HepG2 (cell line): ENCODE measurements around the gene UCK2. TPM values are rescaled to one million over a fixed set of nuclear protein-coding genes. Genes with fewer than 3 reads are reported as not detected.

Experiments used
- FOXK1 ChIP-seq: sonication (generic); formaldehyde crosslinking; IDR thresholded peaks from 2 replicates; pipeline ENCODE4 v1.4.0; 2020; ENCODE audit warnings: low read depth, missing genetic modification reagents, borderline replicate concordance
- IRX3 ChIP-seq: sonication (generic); formaldehyde crosslinking; IDR thresholded peaks from 2 replicates; pipeline ENCODE4 v1.8.1; 2023; ENCODE audit warnings: mild to moderate bottlenecking, low read depth, missing genetic modification reagents, borderline replicate concordance
- KAT7 ChIP-seq: IDR thresholded peaks from 2 replicates; pipeline ENCODE4 v1.6.1; 2018; ENCODE audit warnings: borderline replicate concordance, missing compliant biosample characterization
- NONO ChIP-seq, 2 experiments: fragments of 450-650 bp in 1 of 2; sonication (generic) in 1 of 2; formaldehyde crosslinking in 1 of 2; IDR thresholded peaks in 1 of 2; conservative IDR thresholded peaks in 1 of 2; 2 replicates each; pipeline versions ENCODE4 v1.6.1 to v1.8.0; 2017 to 2022; ENCODE audit warnings: mild to moderate bottlenecking in 1 of 2, missing genetic modification reagents in 1 of 2, moderate library complexity in 1 of 2
- PCBP1 ChIP-seq: fragments of 200-400 bp; formaldehyde crosslinking; IDR thresholded peaks from 2 replicates; pipeline ENCODE4 v1.6.1; 2017; ENCODE audit warnings: mild to moderate bottlenecking, low read depth, low read length, borderline replicate concordance
- POLR2AphosphoS5 ChIP-seq: IDR thresholded peaks from 2 replicates; pipeline ENCODE4 v1.6.1; 2012; ENCODE audit warnings: low read depth, low read length
- RARA ChIP-seq: IDR thresholded peaks from 2 replicates; pipeline ENCODE4 v1.6.1; 2016; ENCODE audit warnings: missing genetic modification reagents, missing compliant biosample characterization
- SP5 ChIP-seq: IDR thresholded peaks from 2 replicates; pipeline ENCODE4 v1.6.1; 2016; ENCODE audit warnings: low read depth, borderline replicate concordance
- ZBTB42 ChIP-seq: sonication (generic); formaldehyde crosslinking; IDR thresholded peaks from 2 replicates; pipeline ENCODE4 v1.5.0; 2020; ENCODE audit warnings: mild to moderate bottlenecking, missing genetic modification reagents
- ZNF205 ChIP-seq: IDR thresholded peaks from 2 replicates; pipeline ENCODE4 v1.6.1; 2018; ENCODE audit warnings: missing biosample characterization, missing genetic modification reagents
- ZNF232 ChIP-seq: sonication (generic); formaldehyde crosslinking; IDR thresholded peaks from 2 replicates; pipeline ENCODE4 v1.4.0; 2020; ENCODE audit warnings: missing genetic modification reagents, borderline replicate concordance
- ZNF549 ChIP-seq: sonication (generic); formaldehyde crosslinking; IDR thresholded peaks from 2 replicates; pipeline ENCODE4 v1.5.0; 2020; ENCODE audit warnings: missing genetic modification reagents
- ZNF570 ChIP-seq: sonication (generic); formaldehyde crosslinking; IDR thresholded peaks from 2 replicates; pipeline ENCODE4 v1.4.0; 2020; ENCODE audit warnings: mild to moderate bottlenecking, missing genetic modification reagents, borderline replicate concordance
- ZZZ3 ChIP-seq: sonication (generic); formaldehyde crosslinking; IDR thresholded peaks from 2 replicates; pipeline ENCODE4 v1.4.0; 2020; ENCODE audit warnings: missing genetic modification reagents, mild to moderate bottlenecking, borderline replicate concordance
- polyA plus RNA-seq, 8 experiments: library from polyadenylated mRNA; depleted of rRNA in 3 of 8; stranded (reverse) in 7 of 8; unstranded in 1 of 8; fragments of >200 nt; fragmentation: Illumina TruSeq in 4 of 8; extraction: Trizol in 4 of 8; gene quantifications; 2 replicates each; pipeline versions ENCODE4 v1.2.1 to v1.2.3, GENCODE V29; 2011 to 2016; ENCODE audit warnings: low read depth in 4 of 8, missing spikeins in 1 of 8, mixed read lengths in 1 of 8; ENCODE audit not compliant: insufficient read depth in 1 of 8
- total RNA-seq, 5 experiments: library from RNA; depleted of rRNA; stranded (reverse); fragments of >200 nt; fragmentation: Illumina TruSeq; extraction: Trizol; gene quantifications; 2 replicates each; pipeline ENCODE4 v1.2.3, GENCODE V29; 2016; ENCODE audit warnings: low read depth in 1 of 5
- TF ChIP-seq, protein P1 (sequence below): sonication (generic); formaldehyde crosslinking; IDR thresholded peaks from 2 replicates; pipeline ENCODE4 v1.4.0; 2020; ENCODE audit warnings: missing genetic modification reagents, low read depth, mild to moderate bottlenecking, borderline replicate concordance
- TF ChIP-seq, protein P2 (sequence below): sonication (generic); formaldehyde crosslinking; IDR thresholded peaks from 2 replicates; pipeline ENCODE4 v1.4.0; 2020; ENCODE audit warnings: missing genetic modification reagents, mild to moderate bottlenecking, borderline replicate concordance
- TF ChIP-seq, protein P3 (sequence below): sonication (generic); formaldehyde crosslinking; IDR thresholded peaks from 2 replicates; pipeline ENCODE4 v1.4.0; 2020; ENCODE audit warnings: missing genetic modification reagents, borderline replicate concordance
- TF ChIP-seq, protein P4 (sequence below): sonication (generic); formaldehyde crosslinking; IDR thresholded peaks from 2 replicates; pipeline ENCODE4 v1.8.0; 2022; ENCODE audit warnings: missing genetic modification reagents, low read depth, mild to moderate bottlenecking, borderline replicate concordance
- TF ChIP-seq, protein P5 (sequence below): sonication (generic); formaldehyde crosslinking; IDR thresholded peaks from 2 replicates; pipeline ENCODE4 v1.4.0; 2020; ENCODE audit warnings: missing genetic modification reagents

The UCK2 gene
- total and polyA plus RNA-seq, 2 of the 13 experiments (the other 11 are each of a cell fraction or from before 2014, with no cell fraction given) = 64.3 to 78.0 TPM

DNA sequence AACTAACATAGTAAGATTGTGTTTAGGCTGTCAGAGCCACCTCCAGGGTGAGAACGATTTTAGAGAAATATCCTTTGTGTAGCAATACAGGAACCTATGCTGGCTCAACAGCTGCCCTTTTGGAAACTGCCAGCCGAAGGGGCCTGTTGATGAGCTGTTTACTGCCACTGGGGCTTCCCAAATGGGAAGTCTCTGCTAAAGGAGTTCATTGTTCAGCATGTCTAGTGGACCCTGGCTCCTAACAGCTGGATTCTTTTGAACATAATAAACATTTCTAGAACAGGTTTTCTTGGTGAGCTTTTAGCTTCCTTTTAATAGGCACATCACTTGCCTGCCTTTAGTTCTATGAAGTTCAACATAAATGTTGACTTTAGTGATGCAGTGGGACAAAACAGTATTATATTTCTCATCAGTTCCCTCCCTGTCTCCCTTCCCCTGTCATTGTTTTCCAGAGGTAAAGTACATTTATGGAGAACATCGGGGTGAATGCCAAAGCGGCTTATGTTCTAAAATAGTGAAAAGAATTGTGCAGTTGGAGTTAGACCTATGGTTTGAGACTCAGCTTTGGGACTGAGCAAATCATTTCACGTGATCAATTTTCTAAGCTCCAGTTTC lies 57.4 kb downstream of the UCK2 start (continued):
- TF ChIP-seq, protein P1, sequence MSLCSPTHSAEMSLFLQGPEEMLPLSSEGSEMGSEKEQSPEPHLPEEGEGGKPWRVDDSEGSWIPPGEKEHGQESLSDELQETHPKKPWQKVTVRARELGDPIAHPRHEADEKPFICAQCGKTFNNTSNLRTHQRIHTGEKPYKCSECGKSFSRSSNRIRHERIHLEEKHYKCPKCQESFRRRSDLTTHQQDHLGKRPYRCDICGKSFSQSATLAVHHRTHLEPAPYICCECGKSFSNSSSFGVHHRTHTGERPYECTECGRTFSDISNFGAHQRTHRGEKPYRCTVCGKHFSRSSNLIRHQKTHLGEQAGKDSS = no peak
- TF ChIP-seq ZNF205 (no peak), PCBP1 (no peak), ZNF232 (CRISPR knock-in tag) (peak; percentile 39; the same call in 1 of the 2 replicates), SP5 (no peak), RARA (0 out of 2 replicates have a peak, but pooled peaks have one; percentile 13), ZBTB42 (CRISPR knock-in tag) (peak; percentile 82; the same call in 1 of the 2 replicates), POLR2AphosphoS5 (no peak), FOXK1 (CRISPR knock-in tag) (no peak), ZNF549 (CRISPR knock-in tag) (no peak), NONO (IDR thresholded peaks at IDR 0.05) (no peak), NONO (CRISPR knock-in tag; conservative IDR thresholded peaks at IDR 0.05) (no peak), KAT7 (no peak), ZZZ3 (CRISPR knock-in tag) (no peak), IRX3 (CRISPR knock-in tag) (no peak), ZNF570 (CRISPR knock-in tag) (no peak)
- TF ChIP-seq, protein P2, sequence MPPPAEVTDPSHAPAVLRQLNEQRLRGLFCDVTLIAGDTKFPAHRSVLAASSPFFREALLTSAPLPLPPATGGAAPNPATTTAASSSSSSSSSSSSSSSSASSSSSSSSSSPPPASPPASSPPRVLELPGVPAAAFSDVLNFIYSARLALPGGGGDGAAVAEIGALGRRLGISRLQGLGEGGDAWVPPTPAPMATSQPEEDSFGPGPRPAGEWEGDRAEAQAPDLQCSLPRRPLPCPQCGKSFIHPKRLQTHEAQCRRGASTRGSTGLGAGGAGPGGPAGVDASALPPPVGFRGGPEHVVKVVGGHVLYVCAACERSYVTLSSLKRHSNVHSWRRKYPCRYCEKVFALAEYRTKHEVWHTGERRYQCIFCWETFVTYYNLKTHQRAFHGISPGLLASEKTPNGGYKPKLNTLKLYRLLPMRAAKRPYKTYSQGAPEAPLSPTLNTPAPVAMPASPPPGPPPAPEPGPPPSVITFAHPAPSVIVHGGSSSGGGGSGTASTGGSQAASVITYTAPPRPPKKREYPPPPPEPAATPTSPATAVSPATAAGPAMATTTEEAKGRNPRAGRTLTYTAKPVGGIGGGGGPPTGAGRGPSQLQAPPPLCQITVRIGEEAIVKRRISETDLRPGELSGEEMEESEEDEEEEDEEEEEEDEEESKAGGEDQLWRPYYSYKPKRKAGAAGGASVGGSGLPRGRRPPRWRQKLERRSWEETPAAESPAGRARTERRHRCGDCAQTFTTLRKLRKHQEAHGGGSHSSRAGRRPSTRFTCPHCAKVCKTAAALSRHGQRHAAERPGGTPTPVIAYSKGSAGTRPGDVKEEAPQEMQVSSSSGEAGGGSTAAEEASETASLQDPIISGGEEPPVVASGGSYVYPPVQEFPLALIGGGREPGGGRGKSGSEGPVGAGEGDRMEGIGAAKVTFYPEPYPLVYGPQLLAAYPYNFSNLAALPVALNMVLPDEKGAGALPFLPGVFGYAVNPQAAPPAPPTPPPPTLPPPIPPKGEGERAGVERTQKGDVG = no peak
- TF ChIP-seq, protein P3, sequence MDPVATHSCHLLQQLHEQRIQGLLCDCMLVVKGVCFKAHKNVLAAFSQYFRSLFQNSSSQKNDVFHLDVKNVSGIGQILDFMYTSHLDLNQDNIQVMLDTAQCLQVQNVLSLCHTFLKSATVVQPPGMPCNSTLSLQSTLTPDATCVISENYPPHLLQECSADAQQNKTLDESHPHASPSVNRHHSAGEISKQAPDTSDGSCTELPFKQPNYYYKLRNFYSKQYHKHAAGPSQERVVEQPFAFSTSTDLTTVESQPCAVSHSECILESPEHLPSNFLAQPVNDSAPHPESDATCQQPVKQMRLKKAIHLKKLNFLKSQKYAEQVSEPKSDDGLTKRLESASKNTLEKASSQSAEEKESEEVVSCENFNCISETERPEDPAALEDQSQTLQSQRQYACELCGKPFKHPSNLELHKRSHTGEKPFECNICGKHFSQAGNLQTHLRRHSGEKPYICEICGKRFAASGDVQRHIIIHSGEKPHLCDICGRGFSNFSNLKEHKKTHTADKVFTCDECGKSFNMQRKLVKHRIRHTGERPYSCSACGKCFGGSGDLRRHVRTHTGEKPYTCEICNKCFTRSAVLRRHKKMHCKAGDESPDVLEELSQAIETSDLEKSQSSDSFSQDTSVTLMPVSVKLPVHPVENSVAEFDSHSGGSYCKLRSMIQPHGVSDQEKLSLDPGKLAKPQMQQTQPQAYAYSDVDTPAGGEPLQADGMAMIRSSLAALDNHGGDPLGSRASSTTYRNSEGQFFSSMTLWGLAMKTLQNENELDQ = no peak
- TF ChIP-seq, protein P4, sequence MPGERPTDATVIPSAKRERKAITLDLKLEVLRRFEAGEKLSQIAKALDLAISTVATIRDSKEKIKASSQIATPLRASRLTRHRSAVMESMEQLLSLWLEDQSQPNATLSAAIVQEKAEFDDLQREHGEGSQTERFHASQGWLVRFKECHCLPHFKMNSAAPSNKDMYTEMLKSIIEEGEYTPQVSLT = no peak
- TF ChIP-seq, protein P5, sequence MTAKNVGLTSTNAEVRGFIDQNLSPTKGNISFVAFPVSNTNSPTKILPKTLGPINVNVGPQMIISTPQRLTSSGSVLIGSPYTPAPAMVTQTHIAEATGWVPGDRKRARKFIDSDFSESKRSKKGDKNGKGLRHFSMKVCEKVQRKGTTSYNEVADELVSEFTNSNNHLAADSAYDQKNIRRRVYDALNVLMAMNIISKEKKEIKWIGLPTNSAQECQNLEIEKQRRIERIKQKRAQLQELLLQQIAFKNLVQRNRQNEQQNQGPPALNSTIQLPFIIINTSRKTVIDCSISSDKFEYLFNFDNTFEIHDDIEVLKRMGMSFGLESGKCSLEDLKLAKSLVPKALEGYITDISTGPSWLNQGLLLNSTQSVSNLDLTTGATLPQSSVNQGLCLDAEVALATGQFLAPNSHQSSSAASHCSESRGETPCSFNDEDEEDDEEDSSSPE (CRISPR knock-in tag) = no peak
